Spleen (tissue), 7 donors: ENCODE measurements around the gene GRIN1.

Source experiments
- POLR2A ChIP-seq, 3 donors: fragments of 450-650 bp; IDR thresholded peaks; one replicate each; pipeline ENCODE4 v1.5.1; 2017; ENCODE audit warnings: antibody characterized with exemption in 3 of 3, mild to moderate bottlenecking in 1 of 3
- TF ChIP-seq, protein P1 (sequence below), 11 experiments: fragments of 200-600 bp in 7 of 11; fragments of 450-650 bp in 4 of 11; sonication (generic) in 4 of 11; IDR thresholded peaks in 8 of 11; conservative IDR thresholded peaks in 3 of 11; 1 replicate in 7 of 11; 2 replicates in 4 of 11; pipeline versions ENCODE4 v1.4.0 to v1.8.0; 2016 to 2021; ENCODE audit warnings: antibody characterized with exemption in 11 of 11, inconsistent platforms in 4 of 11, mild to moderate bottlenecking in 1 of 11
- donor health status: DM: no; HTN: no; CAD: no; lungs with moderate emphysema.
- donor health status: DM: no; HTN: no; CAD: no.
- donor health status: DM: no; HTN: no; CAD: no.

DNA sequence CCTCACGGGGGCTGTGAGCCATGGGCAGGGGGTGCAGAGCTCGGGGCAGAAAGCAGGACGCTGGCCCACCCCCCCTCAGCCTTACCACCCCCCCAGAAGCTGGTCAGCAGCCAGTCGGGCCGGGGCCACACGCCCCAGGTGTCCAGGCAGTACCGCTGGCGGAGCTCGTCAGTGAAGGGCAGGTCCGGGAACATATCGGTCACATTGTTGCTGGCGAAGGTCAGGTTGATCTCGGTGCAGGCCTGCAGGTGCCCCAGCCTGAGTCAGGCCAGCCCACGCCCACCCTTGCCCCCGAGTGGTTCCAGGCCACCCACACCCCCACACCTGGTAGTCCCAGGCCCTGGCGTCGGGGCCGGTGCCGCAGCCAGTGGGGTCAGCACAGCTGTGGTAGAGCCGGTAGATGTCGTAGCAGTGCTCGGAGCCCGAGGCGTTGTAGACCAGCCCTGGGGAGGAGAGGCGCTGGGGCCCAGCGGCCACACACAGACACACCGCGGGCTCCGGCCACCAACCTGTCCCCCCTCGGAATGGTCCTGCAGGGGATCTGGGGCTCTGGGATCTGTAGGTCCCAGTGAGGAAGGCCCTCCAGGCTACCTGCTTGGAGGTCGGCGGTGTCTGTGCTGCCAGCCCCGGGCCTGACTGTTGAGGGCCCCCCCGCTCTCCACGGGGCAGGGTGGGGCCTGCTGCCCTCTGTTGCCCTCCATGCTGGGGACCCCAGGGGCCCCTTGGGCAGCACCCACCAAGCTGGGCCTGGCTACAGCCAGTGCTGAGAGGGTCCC lies 27.0 kb upstream of the GRIN1 start:
- TF ChIP-seq, protein P1, sequence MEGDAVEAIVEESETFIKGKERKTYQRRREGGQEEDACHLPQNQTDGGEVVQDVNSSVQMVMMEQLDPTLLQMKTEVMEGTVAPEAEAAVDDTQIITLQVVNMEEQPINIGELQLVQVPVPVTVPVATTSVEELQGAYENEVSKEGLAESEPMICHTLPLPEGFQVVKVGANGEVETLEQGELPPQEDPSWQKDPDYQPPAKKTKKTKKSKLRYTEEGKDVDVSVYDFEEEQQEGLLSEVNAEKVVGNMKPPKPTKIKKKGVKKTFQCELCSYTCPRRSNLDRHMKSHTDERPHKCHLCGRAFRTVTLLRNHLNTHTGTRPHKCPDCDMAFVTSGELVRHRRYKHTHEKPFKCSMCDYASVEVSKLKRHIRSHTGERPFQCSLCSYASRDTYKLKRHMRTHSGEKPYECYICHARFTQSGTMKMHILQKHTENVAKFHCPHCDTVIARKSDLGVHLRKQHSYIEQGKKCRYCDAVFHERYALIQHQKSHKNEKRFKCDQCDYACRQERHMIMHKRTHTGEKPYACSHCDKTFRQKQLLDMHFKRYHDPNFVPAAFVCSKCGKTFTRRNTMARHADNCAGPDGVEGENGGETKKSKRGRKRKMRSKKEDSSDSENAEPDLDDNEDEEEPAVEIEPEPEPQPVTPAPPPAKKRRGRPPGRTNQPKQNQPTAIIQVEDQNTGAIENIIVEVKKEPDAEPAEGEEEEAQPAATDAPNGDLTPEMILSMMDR (IDR thresholded peaks at IDR 0.05 in 8 of 11, conservative IDR thresholded peaks at IDR 0.05 in 3 of 11): no peak
- TF ChIP-seq POLR2A (IDR thresholded peaks at IDR 0.05): no peak
